ENCODE results near the gene CCNI.
"Not testable (repeated sequence)": the region's sequence is repeated elsewhere in the genome, so short reads cannot be mapped to it uniquely, and the experiment has no call there.

Gene CCNI, protein sequence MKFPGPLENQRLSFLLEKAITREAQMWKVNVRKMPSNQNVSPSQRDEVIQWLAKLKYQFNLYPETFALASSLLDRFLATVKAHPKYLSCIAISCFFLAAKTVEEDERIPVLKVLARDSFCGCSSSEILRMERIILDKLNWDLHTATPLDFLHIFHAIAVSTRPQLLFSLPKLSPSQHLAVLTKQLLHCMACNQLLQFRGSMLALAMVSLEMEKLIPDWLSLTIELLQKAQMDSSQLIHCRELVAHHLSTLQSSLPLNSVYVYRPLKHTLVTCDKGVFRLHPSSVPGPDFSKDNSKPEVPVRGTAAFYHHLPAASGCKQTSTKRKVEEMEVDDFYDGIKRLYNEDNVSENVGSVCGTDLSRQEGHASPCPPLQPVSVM

DNA sequence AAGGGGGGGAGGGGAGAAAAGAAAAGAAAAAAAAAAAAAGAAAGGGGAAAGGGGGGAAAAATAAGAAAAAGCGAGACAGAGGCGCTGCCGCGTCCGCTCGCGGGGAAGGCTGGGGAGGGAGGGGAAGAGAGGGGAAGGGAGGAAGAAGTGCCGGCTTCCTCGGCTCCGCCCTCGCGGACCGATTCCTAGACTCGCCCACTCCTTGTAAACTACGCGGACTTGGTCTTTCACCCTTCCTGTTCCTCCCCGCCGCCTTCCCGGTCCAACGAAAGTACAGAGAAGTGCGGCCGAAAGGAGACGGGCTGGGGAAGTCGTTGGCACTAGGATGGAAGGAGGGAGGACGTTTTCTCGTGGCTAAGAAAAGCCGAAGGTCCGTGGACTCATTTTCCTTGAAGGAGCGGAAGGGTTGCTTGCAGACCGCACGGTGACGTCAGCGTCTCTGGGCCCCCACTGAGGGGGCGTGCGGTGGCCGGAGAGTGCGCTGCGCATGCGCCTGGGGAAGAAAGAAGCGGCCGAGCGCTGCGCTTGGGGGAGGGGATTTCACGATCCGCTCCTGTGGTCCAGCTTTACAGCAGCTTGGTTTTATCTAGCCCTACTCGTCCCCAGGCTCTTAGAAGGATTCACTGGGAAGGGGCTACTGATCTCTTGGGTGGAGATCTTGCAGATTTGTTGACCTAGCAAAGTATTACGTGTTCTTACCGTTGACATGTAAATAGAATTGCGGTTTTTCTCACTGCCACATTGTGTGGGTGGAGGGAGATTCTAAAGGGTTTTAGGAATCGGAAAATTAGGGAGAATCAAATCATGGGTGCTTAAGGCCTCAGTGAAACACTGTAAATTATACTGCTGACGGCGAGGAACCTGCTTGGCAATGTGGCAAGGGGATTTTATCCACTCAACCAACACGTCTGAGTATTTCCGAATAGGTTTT, at the start of gene CCNI:
Gene CCNI (minus strand): TSS at position 121 of the 931 bp plus-strand sequence. CDS start 9,627 bp downstream, outside the sequence.
- DNase-seq, result peak; percentile 96

DNA sequence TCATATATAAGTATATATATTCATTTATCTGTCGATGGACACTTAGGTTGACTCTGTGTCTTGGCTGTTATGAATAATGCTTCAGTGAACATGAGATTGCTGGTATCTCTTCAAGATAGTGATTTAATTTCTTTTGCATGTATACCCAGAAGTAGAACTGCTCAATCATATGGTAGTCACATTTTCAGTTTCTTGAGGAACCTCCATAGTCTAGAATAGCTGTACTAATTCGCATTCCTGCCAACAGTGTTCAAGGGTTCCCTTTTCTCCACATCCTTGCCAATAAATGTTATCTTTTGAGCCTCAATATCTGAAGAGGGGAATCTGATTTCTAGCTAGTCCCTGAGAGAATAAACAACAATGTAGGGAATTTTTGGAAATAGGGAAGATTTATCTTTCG, 48.8 kb upstream of the CCNI start:
- DNase-seq, result no peak

- DNase-seq, result no peak
Measured at GRCh38 chr4:77123411-77123810, 47.6 kb upstream of the CCNI start.

- no peak for DNase-seq
Measured at GRCh38 chr4:77122656-77123055, 46.9 kb upstream of the CCNI start.

- DNase-seq, result no peak
Measured at GRCh38 chr4:77121736-77122240, 46.0 kb upstream of the CCNI start.

- DNase-seq, result no peak
Measured at GRCh38 chr4:77120886-77121508, 45.2 kb upstream of the CCNI start.

GRCh38 chr4:77117721-77118120, 41.9 kb upstream of the CCNI start:
- no peak for DNase-seq

DNA sequence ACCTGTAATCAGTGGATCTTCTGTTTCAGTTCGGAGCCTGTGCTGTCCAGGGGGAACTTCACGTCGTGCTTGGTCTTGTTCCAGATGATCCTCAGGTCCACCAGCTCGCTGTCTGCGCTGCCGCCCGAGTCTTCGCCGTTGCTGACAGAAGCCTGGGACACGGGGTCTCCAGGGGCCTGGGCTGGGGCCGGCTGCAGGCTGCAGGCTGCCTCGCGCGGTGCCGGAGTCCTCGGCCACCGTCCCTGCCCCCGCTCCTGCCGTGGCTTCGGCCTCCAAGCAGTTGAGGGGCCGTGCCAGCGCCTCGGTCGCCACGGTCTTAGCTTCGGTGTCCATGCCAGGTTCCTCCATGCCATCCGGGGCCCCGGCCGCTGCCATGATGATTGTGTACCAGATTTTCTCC, 37.3 kb upstream of the CCNI start:
- DNase-seq, result no peak

- no peak for DNase-seq
Measured at GRCh38 chr4:77110730-77111129, 34.9 kb upstream of the CCNI start.

GRCh38 chr4:77104791-77105540, 29.2 kb upstream of the CCNI start:
- no peak for DNase-seq

- no peak for DNase-seq
Measured at GRCh38 chr4:77104388-77104787, 28.6 kb upstream of the CCNI start.

DNA sequence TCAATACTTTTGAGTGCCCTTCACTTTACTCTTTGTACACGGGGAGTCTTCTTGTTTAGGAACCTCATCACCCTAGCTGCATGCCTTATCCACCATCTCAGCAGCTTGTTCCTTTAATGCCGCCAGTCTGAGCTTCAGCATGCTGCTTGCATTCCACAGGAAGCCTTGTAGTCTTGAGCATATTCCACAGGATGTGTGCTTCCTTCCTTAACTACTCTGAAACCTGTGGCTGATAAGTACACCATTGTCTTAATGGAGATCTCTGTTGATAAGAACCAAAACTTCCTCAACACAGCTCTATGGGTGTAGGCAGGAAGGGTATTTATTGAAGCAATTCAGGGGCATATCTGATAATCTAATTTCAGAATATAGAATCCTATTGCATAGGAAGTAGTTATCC, 24.4 kb upstream of the CCNI start:
- no peak for DNase-seq

GRCh38 chr4:77097611-77098010, 21.8 kb upstream of the CCNI start:
- no peak for DNase-seq

DNA sequence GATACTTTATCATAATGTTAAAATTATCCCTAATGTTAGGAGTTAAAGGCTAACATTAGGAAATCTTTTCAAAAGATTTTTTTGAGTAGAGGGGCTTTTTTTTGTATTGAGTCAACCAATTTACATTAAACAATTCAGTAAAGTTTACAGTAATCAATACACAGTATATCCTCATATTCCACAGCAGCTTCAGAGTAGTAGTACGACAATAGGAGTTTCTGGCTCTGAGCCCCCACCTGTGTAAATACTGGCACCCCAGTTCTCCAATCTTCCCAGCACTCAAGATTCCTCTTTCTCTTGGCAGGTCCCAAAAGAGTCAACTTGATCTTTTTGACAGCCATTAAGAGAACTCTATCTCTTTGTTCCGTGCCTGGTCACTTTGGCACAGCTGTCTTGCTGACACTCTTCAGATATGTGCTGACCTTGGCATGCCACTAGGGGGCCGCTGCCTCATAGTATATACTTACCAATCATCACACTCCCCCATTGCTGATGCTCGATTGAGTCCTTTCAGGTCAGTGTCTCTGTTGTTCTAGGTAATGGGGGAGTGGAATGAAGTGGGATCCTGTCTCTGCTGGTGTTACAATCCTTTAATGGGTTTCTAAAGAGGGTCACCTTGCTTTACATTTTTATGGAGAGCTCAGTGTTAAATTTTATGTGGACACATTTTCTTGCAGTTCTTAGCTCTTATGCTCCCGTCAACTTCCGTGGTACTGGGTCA, 19.5 kb upstream of the CCNI start:
- DNase-seq, result peak; percentile 88

DNA sequence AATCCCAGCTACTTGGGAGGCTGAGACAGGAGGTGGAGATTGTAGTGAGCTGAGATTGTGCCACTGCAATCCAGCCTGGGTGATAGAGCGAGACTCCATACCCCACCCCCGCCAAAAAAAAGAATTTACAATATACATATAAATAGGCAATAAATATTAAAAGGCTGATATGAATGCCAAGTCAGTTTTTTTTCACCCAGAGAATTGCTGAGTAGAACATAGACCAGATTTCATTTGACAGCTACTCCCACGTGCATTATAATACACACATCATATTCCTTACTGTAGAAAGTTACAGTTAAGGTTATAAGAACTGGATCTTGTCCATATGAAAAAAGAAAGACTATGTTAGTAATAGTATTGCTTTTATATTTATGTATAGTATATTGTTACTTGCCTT, 18.7 kb upstream of the CCNI start:
- no peak for DNase-seq

GRCh38 chr4:77093401-77093800, 17.6 kb upstream of the CCNI start:
- no peak for DNase-seq

DNA sequence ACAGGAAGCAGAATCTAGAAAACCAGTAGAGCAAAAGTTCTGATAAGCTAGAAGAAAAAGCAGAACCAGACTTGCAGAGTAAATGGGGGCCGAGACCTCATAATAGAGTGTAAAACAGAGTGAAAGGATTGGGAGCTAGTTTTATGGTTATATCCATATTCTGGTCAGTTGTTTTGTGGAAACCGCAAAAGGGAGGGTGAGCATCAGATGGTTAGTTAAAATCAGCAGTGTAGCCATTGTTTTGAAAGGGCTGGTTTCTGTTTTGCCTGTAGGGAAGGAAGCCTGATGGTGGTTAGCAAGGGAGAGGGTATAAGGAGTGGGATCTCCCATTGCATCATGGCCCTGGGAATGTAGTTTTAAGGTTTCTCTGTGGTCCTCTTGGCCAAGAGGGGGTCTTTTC, 17.2 kb upstream of the CCNI start:
- no peak for DNase-seq

GRCh38 chr4:77089866-77090265, 14.1 kb upstream of the CCNI start:
- DNase-seq, result no peak

DNA sequence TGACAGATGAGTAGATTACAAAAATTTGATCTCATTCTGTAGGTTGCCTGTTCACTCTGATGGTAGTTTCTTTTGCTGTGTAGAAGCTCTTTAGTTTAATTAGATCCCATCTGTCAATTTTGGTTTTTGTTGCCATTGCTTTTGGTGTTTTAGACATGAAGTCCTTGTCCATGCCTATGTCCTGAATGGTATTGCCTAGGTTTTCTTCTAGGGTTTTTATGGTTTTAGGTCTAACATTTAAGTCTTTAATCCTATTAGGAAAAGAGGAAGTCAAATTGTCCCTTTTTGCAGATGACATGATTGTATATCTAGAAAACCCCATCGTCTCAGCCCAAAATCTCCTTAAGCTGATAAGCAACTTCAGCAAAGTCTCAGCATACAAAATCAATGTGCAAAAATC, 11.2 kb upstream of the CCNI start:
- DNase-seq, result not testable (repeated sequence)

- no peak for DNase-seq
Measured at GRCh38 chr4:77084019-77084639, 8.3 kb upstream of the CCNI start.

- no peak for DNase-seq
Measured at GRCh38 chr4:77082886-77083608, 7.3 kb upstream of the CCNI start.

All from activated effector memory CD4-positive, alpha-beta T cell treated with anti-CD3 and anti-CD28 coated beads, Interleukin-2, amount 50 U/mL, for 16 hours (primary cell).